ENCODE results near the gene EVL.

Gene EVL

GRCh38 chr14:100067481-100067880, 2.3 kb downstream of the EVL start:
- DNase-seq, result no peak

- DNase-seq, result no peak
These were observed 3.0 kb downstream of the EVL start for GRCh38 chr14:100067971-100068959.

GRCh38 chr14:100069161-100069800, 4.1 kb downstream of the EVL start:
- peak; percentile 76 for DNase-seq

GRCh38 chr14:100070310-100070709, 5.1 kb downstream of the EVL start:
- DNase-seq, result no peak

GRCh38 chr14:100071545-100071944, 6.3 kb downstream of the EVL start:
- DNase-seq, result no peak

DNA sequence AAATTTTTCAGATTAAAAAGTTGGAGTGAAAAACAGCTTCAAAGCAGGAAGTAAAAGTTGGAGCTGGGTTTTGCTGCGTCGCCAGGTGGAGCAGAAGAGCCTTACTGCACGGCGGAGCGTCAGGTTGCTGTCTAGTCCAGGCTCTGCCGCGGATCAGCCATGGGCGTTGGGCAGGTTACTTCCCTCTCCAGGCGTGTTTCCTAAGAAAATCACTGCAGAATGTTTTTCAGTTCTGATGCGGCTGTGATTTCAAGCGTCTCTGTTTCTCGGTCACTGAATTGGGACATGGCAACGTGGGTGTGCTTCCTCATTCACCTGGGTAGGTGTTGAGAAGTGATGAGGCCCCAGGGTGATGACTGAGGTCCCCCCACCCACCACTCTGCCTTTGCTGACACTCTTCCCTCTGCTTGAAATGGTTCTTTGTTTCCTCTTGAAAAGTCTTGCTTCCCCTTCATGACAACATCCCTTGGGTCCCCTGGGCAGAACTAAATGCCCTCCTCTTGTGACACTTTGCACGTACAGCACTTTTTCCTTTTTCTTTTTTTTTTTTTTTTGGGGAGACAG, 7.6 kb downstream of the EVL start:
- DNase-seq, result no peak

- no peak for DNase-seq
These were observed 8.6 kb downstream of the EVL start for GRCh38 chr14:100073576-100074430.

- no peak for DNase-seq
These were observed 9.3 kb downstream of the EVL start for GRCh38 chr14:100074431-100075100.

GRCh38 chr14:100075681-100076080, 10.5 kb downstream of the EVL start:
- DNase-seq, result no peak

GRCh38 chr14:100076133-100076532, 10.9 kb downstream of the EVL start:
- DNase-seq, result no peak

DNA sequence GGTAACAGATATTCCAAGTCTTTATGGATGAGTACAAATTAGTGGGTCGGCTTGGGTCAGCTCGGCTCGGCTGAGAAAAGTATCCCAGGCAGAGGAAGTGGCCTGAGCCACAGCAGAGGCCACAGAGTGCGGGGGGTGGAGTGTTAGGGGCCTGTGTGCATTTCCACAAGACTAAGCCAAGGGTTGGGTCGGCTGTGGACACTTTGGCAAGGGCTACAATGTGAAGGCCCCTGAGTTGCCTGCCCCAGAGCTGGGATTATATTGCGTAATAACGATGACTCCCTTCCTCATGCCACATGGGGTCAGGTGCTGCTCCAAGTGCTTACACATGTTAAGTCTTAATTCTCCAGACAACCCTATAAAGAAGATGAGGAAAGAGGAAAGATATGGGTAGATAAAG, 11.4 kb downstream of the EVL start:
- DNase-seq, result no peak

GRCh38 chr14:100077441-100077840, 12.2 kb downstream of the EVL start:
- no peak for DNase-seq

GRCh38 chr14:100078216-100078803, 13.1 kb downstream of the EVL start:
- DNase-seq, result no peak

GRCh38 chr14:100078997-100079725, 13.9 kb downstream of the EVL start:
- no peak for DNase-seq

GRCh38 chr14:100079726-100080005, 14.4 kb downstream of the EVL start:
- DNase-seq, result no peak

- DNase-seq, result no peak
These were observed 15.0 kb downstream of the EVL start for GRCh38 chr14:100080206-100080605.

DNA sequence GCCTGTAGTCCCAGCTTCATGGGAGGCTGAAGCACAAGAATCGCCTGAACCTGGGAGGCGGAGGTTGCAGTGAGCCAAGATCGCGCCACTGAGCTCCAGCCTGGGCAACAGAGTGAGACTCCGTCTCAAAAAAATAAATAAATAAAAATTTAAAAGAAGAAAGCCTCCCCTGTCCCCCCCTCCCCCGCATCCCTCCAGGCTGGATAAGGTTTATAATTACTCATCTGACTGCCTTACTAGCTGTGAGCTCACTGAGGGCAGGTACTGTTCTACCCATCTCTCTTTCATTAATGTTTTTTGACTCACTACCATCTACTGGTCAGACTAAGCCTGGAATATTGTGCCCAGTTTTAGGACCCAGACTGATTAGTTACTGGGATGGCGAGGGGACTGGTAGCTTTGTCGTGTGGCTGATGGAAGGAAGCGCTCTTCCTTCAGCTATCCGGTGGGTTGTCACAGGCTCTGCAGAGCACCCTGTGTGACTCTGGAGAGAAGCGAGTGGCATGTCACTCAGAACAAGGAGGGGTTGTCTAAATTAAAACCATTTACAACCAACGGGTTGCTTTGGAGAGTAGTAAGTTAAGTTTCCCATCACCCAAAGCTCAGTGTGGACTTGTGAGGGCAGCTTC, 16.9 kb downstream of the EVL start:
- no peak for DNase-seq

DNA sequence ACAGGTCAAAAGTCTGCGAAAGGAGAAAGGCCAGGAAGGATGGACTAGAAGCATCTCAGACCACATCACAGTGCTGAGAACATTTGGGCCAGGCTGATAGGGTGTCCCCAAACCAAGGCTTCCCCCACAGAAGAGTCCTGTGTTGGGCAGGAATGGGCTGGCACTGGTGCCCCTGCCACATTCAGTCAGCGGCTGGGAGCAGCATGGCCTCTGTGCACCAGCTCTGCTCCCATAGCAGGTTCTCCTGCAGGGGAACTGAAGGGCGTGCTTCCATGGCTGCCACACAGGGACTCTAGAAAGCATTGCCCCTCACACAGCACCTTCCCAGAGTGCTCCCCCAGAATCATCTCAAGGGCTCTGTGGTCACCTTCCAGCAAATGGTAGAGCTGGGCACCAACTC, 17.5 kb downstream of the EVL start:
- no peak for DNase-seq

DNA sequence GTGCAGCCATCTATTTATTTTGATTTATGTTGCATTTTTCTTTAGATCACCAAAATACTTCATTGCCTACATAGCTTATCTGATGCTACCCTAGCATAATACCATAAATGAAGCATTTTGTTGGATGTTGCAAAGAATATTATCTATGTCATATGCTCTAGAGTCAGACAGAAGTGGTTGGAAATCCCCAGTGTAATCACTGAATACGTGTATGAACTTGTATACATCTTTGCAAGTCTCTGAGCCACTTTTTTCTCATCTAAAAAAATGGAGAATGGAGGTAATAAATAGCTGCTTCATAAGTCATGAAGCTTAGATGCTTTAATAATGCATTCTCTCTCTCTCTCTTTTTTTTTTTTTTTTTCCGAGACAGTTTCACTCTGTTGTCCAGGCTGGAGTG, 18.5 kb downstream of the EVL start:
- DNase-seq, result no peak

GRCh38 chr14:100084591-100084990, 19.4 kb downstream of the EVL start:
- DNase-seq, result no peak

GRCh38 chr14:100085462-100085861, 20.2 kb downstream of the EVL start:
- no peak for DNase-seq

Measured in NCI-H1436 (cell line).